Type B pancreatic cell (in vitro differentiated cells): ENCODE data around the gene MRM3. TPM values are rescaled to one million over a fixed set of nuclear protein-coding genes. Genes with fewer than 3 reads are reported as not detected.

Source experiments
- DNase-seq: peaks from one replicate; pipeline ENCODE4 v3.0.0; 2021; ENCODE audit warnings: mixed read lengths; ENCODE audit not compliant: unreplicated experiment; ENCODE audit errors: extremely low spot score
- H3K27ac Mint-ChIP-seq: 2 replicates; pipeline ENCODE4 v1.8.0; 2021; ENCODE audit warnings: mild to moderate bottlenecking, mixed read lengths
- H3K27me3 Mint-ChIP-seq: 2 replicates; pipeline ENCODE4 v1.8.0; 2021; ENCODE audit warnings: mixed read lengths
- H3K36me3 Mint-ChIP-seq: 2 replicates; pipeline ENCODE4 v1.8.0; 2021; ENCODE audit warnings: mixed read lengths
- H3K4me1 Mint-ChIP-seq: one replicate; pipeline ENCODE4 v1.8.0; 2021; ENCODE audit warnings: mixed read lengths; ENCODE audit not compliant: unreplicated experiment
- H3K4me3 Mint-ChIP-seq: 2 replicates; pipeline ENCODE4 v1.8.0; 2021; ENCODE audit warnings: mild to moderate bottlenecking, mixed read lengths
- H3K9me3 Mint-ChIP-seq: 2 replicates; pipeline ENCODE4 v1.8.0; 2021; ENCODE audit warnings: mixed read lengths
- total RNA-seq: library from RNA; stranded (reverse); gene quantifications from 2 replicates; pipeline ENCODE4 v1.2.1, GENCODE V29; 2021; ENCODE audit warnings: low replicate concordance
- TF ChIP-seq, protein P1 (sequence below): fragments of 200-600 bp; sonication (generic); conservative IDR thresholded peaks from 2 replicates; pipeline ENCODE4 v1.5.0; 2021; ENCODE audit warnings: antibody characterized with exemption, mild to moderate bottlenecking

The MRM3 gene
- total RNA-seq, 1 donor from 2014 or later: 21.3 TPM

GRCh38 chr17:796609-797008 is 14.5 kb downstream of the MRM3 start:
- peaks cover 15% of the 10 kb centered on the region for H3K4me1 Mint-ChIP-seq
- no peak overlapping the region for H3K4me3 Mint-ChIP-seq
- no peak for DNase-seq
- TF ChIP-seq, protein P1, sequence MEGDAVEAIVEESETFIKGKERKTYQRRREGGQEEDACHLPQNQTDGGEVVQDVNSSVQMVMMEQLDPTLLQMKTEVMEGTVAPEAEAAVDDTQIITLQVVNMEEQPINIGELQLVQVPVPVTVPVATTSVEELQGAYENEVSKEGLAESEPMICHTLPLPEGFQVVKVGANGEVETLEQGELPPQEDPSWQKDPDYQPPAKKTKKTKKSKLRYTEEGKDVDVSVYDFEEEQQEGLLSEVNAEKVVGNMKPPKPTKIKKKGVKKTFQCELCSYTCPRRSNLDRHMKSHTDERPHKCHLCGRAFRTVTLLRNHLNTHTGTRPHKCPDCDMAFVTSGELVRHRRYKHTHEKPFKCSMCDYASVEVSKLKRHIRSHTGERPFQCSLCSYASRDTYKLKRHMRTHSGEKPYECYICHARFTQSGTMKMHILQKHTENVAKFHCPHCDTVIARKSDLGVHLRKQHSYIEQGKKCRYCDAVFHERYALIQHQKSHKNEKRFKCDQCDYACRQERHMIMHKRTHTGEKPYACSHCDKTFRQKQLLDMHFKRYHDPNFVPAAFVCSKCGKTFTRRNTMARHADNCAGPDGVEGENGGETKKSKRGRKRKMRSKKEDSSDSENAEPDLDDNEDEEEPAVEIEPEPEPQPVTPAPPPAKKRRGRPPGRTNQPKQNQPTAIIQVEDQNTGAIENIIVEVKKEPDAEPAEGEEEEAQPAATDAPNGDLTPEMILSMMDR: no peak
- no peaks in the 10 kb centered on the region for H3K27me3 Mint-ChIP-seq
- H3K27ac Mint-ChIP-seq: no peak overlapping the region
- no peaks in the 10 kb centered on the region for H3K9me3 Mint-ChIP-seq
- peaks cover 4% of the 10 kb centered on the region for H3K36me3 Mint-ChIP-seq

DNA sequence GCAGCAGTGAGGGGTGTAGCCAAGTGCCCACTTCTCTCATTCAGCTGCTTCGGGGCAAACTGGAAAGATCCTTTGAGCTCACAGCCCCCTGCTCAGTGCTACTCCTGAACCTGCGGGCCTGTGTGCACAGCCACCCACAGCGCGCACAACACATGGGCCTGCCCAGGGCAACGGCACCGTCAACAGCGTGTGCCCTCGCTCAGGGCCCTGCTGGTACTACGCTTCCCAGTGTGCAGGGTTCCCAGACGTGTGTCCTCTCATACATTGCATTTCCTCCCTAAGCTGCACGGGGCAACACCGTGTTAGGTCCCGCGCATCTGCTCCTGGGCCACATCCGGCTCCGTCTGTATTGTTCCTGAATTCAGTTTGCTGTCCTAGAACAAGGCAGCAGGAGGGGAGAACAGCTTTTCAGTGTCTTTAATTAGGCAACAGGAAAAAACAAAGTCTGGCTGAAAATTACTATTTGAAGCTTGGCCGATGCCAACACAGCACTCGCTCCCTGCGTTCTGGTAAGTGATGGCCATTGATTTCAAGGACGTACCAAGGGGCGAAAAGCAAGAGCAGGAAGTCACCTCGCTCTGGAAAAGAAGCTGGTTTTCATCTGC is 15.2 kb downstream of the MRM3 start:
- H3K27ac Mint-ChIP-seq: no peak overlapping the region
- no peaks in the 10 kb centered on the region for H3K27me3 Mint-ChIP-seq
- TF ChIP-seq, protein P1: no peak
- peaks cover 15% of the 10 kb centered on the region for H3K4me1 Mint-ChIP-seq
- no peak for DNase-seq
- peaks cover 3% of the 10 kb centered on the region for H3K36me3 Mint-ChIP-seq
- no peaks in the 10 kb centered on the region for H3K9me3 Mint-ChIP-seq
- no peak overlapping the region for H3K4me3 Mint-ChIP-seq

DNA sequence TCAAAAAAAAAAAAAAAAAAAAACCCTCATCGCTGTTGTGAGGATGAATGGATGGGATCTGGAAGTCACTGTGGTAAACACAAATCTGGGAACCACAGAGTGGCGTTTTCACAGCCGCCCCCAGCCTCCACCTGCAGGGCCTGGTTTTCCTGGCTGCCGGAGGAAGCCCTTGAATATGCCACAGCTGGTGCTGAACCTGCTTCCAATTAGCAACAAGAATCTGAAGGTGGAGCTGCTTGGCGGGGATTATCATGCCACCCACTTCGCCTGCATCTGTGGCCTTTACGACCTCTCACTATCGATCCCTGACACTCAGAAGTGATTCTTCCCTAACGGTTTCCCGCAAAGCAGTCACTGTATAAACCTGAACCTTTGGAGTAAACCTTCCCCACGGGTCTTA is 16.1 kb downstream of the MRM3 start:
- Mint-ChIP-seq H3K4me3 (no peak overlapping the region), H3K27ac (no peak overlapping the region), H3K4me1 (peaks cover 15% of the 10 kb centered on the region), H3K36me3 (peaks cover 3% of the 10 kb centered on the region), H3K9me3 (no peaks in the 10 kb centered on the region), H3K27me3 (no peaks in the 10 kb centered on the region)
- no peak for DNase-seq
- TF ChIP-seq, protein P1: no peak

- H3K4me3 Mint-ChIP-seq: no peak overlapping the region
- H3K27me3 Mint-ChIP-seq: no peaks in the 10 kb centered on the region
- peaks cover 15% of the 10 kb centered on the region for H3K4me1 Mint-ChIP-seq
- H3K27ac Mint-ChIP-seq: peak overlapping the region; percentile 21
- TF ChIP-seq, protein P1: no peak
- peaks cover 3% of the 10 kb centered on the region for H3K36me3 Mint-ChIP-seq
- no peak for DNase-seq
- H3K9me3 Mint-ChIP-seq: no peaks in the 10 kb centered on the region
Measured at GRCh38 chr17:799261-799660, 17.1 kb downstream of the MRM3 start.

GRCh38 chr17:800446-801242 is 18.5 kb downstream of the MRM3 start:
- peak overlapping the region; percentile 31 for H3K27ac Mint-ChIP-seq
- no peak for DNase-seq
- TF ChIP-seq, protein P1: no peak
- peaks cover 3% of the 10 kb centered on the region for H3K36me3 Mint-ChIP-seq
- H3K4me3 Mint-ChIP-seq: no peak overlapping the region
- no peaks in the 10 kb centered on the region for H3K9me3 Mint-ChIP-seq
- H3K27me3 Mint-ChIP-seq: no peaks in the 10 kb centered on the region
- H3K4me1 Mint-ChIP-seq: peaks cover 6% of the 10 kb centered on the region
